H1 (cell line): ENCODE measurements around the gene PPP1CA. TPM values are rescaled to one million over a fixed set of nuclear protein-coding genes. Genes with fewer than 3 reads are reported as not detected.
A peak's percentile ranks its signal among the peaks of the same experiment; 100 is the strongest.

Experiments used
- CTCF ChIA-PET: fragments of 300-600 bp; sonication (Branson Sonifier 250); formaldehyde crosslinking; loops from one replicate; lab custom pipeline; 2021; ENCODE audit not compliant: partially characterized antibody; lab: Charles Lee
- POLR2A ChIA-PET: fragments of 300-600 bp; sonication (Branson Sonifier 250); formaldehyde crosslinking; loops from one replicate; lab custom pipeline; 2021; ENCODE audit warnings: inconsistent platforms; ENCODE audit not compliant: partially characterized antibody; lab: Charles Lee
- DNase-seq, 2 experiments: peaks; one replicate each; pipeline versions ENCODE4 v3.0.0 to v3.0.0-alpha.2; 2010 to 2022; ENCODE audit warnings: low spot score in 2 of 2, low read depth in 1 of 2, mixed read lengths in 1 of 2
- FAIRE-seq: peaks from 2 replicates; lab custom pipeline; 2011; peaks lifted over from hg19 to GRCh38; lab: Jason Lieb, UNC
- H2AFZ ChIP-seq: 2 replicates; pipeline ENCODE4 v1.8.1; 2012; ENCODE audit warnings: low read length, inconsistent platforms
- H2AK5ac ChIP-seq: 2 replicates; pipeline ENCODE4 v1.6.1; 2013; ENCODE audit warnings: low read depth, low read length
- H2BK120ac ChIP-seq: replicated peaks from 2 replicates; pipeline ENCODE3; 2013; ENCODE audit warnings: low read depth, low read length, inconsistent platforms
- H2BK12ac ChIP-seq: 2 replicates; pipeline ENCODE4 v1.6.1; 2013; ENCODE audit warnings: low read depth, low read length
- H2BK15ac ChIP-seq: 2 replicates; pipeline ENCODE4 v1.6.1; 2013; ENCODE audit warnings: low read length
- H2BK20ac ChIP-seq: 2 replicates; pipeline ENCODE4 v1.6.1; 2013; ENCODE audit warnings: low read length
- H2BK5ac ChIP-seq: 2 replicates; pipeline ENCODE4 v1.6.1; 2013; ENCODE audit warnings: low read depth, low read length
- H3K14ac ChIP-seq: 2 replicates; pipeline ENCODE4 v1.6.1; 2013; ENCODE audit warnings: inconsistent platforms; ENCODE audit not compliant: insufficient read length
- H3K18ac ChIP-seq: 2 replicates; pipeline ENCODE4 v1.6.1; 2013; ENCODE audit warnings: low read length; ENCODE audit errors: extremely low read depth
- H3K23ac ChIP-seq: 2 replicates; pipeline ENCODE4 v1.6.1; 2013; ENCODE audit warnings: inconsistent platforms; ENCODE audit not compliant: insufficient read length
- H3K23me2 ChIP-seq: 2 replicates; pipeline ENCODE4 v1.6.1; 2013; ENCODE audit warnings: low read depth, low read length
- H3K27ac ChIP-seq: 2 replicates; pipeline ENCODE4 v1.6.1; 2011; ENCODE audit warnings: low read depth, low read length, inconsistent platforms
- H3K27me3 ChIP-seq, 4 experiments: replicated peaks in 1 of 4; 1 replicate in 1 of 4; 2 replicates in 3 of 4; pipeline versions ENCODE4 v1.6.1 to v1.8.1; 2011 to 2013; ENCODE audit warnings: low read length in 3 of 4, mild to moderate bottlenecking in 3 of 4, inconsistent platforms in 2 of 4, mixed read lengths in 2 of 4, moderate library complexity in 1 of 4; ENCODE audit not compliant: control insufficient read depth in 3 of 4, insufficient read depth in 3 of 4; ENCODE audit errors: extremely low read depth in 1 of 4
- H3K36me3 ChIP-seq, 4 experiments: 2 replicates each; pipeline versions ENCODE4 v1.6.1 to v1.8.1; 2011 to 2013; ENCODE audit warnings: mild to moderate bottlenecking in 4 of 4, low read length in 3 of 4, moderate library complexity in 2 of 4, control low read depth in 1 of 4, inconsistent platforms in 1 of 4; ENCODE audit not compliant: insufficient read depth in 4 of 4, control insufficient read depth in 2 of 4
- H3K4ac ChIP-seq: replicated peaks from 2 replicates; pipeline ENCODE3; 2013; ENCODE audit warnings: low read length, low read depth, mixed read lengths, inconsistent platforms; ENCODE audit not compliant: insufficient read length
- H3K4me1 ChIP-seq, 4 experiments: replicated peaks in 1 of 4; 1 replicate in 1 of 4; 2 replicates in 3 of 4; pipeline versions ENCODE4 v1.6.1 to v1.8.1; 2011 to 2013; ENCODE audit warnings: low read length in 3 of 4, inconsistent platforms in 2 of 4, mixed read lengths in 1 of 4; ENCODE audit not compliant: insufficient read depth in 4 of 4, control insufficient read depth in 3 of 4
- H3K4me2 ChIP-seq, 2 experiments: 2 replicates each; pipeline versions ENCODE4 v1.6.1 to v1.8.1; 2011 to 2013; ENCODE audit warnings: low read depth in 2 of 2, low read length in 2 of 2, control low read depth in 1 of 2, inconsistent platforms in 1 of 2, mild to moderate bottlenecking in 1 of 2; ENCODE audit not compliant: insufficient read depth in 1 of 2
- H3K4me3 ChIP-seq, 4 experiments: fragments of 200-600, 300-600 bp in 1 of 4; sonication (generic), shearing (Covaris generic), sonication (Bioruptor Twin) in 1 of 4; 2 replicates each; pipeline versions ENCODE4 v1.5.1 to v1.8.1; 2011 to 2016; ENCODE audit warnings: low read length in 4 of 4, low read depth in 3 of 4, control low read depth in 2 of 4, inconsistent platforms in 2 of 4, mild to moderate bottlenecking in 2 of 4, mixed read lengths in 1 of 4, moderate library complexity in 1 of 4; ENCODE audit not compliant: insufficient read depth in 2 of 4; ENCODE audit errors: extremely low read depth in 1 of 4
- H3K56ac ChIP-seq: replicated peaks from 2 replicates; pipeline ENCODE3; 2013; ENCODE audit warnings: low read depth, mild to moderate bottlenecking, mixed read lengths, low read length, inconsistent platforms; ENCODE audit not compliant: insufficient read length
- H3K79me1 ChIP-seq: 2 replicates; pipeline ENCODE4 v1.6.1; 2013; ENCODE audit warnings: low read depth, low read length, control low read depth
- H3K79me2 ChIP-seq, 2 experiments: 2 replicates each; pipeline versions ENCODE4 v1.6.1 to v1.8.1; 2012 to 2013; ENCODE audit warnings: low read length in 2 of 2, mild to moderate bottlenecking in 2 of 2, inconsistent platforms in 1 of 2; ENCODE audit not compliant: insufficient read depth in 2 of 2, control insufficient read depth in 1 of 2
- H3K9ac ChIP-seq, 4 experiments: replicated peaks in 1 of 4; 1 replicate in 1 of 4; 2 replicates in 3 of 4; pipeline versions ENCODE4 v1.6.1 to v1.8.1; 2011 to 2013; ENCODE audit warnings: low read depth in 3 of 4, low read length in 3 of 4, control low read depth in 2 of 4, mild to moderate bottlenecking in 2 of 4, moderate library complexity in 2 of 4, inconsistent platforms in 1 of 4; ENCODE audit errors: extremely low read depth in 1 of 4
- H3K9me3 ChIP-seq, 2 experiments: 2 replicates each; pipeline versions ENCODE4 v1.6.1 to v1.8.1; 2012 to 2013; ENCODE audit warnings: mild to moderate bottlenecking in 2 of 2, moderate library complexity in 2 of 2, control low read depth in 1 of 2, inconsistent platforms in 1 of 2, low read depth in 1 of 2, low read length in 1 of 2, mixed read lengths in 1 of 2; ENCODE audit not compliant: insufficient read depth in 2 of 2
- H4K20me1 ChIP-seq, 2 experiments: replicated peaks in 1 of 2; 2 replicates each; pipeline versions ENCODE3 to v1.8.1; 2011 to 2013; ENCODE audit warnings: inconsistent platforms in 2 of 2, low read length in 2 of 2, mild to moderate bottlenecking in 1 of 2; ENCODE audit not compliant: insufficient read depth in 2 of 2, control insufficient read depth in 1 of 2
- H4K5ac ChIP-seq: 2 replicates; pipeline ENCODE4 v1.6.1; 2013; ENCODE audit warnings: low read length, low read depth, mixed read lengths, inconsistent platforms; ENCODE audit not compliant: insufficient read length
- H4K8ac ChIP-seq: 2 replicates; pipeline ENCODE4 v1.8.0; 2013; ENCODE audit warnings: mild to moderate bottlenecking, moderate library complexity, low read length, inconsistent platforms; ENCODE audit not compliant: insufficient read depth; ENCODE audit errors: extremely low read depth
- H4K91ac ChIP-seq: replicated peaks from 2 replicates; pipeline ENCODE3; 2013; ENCODE audit warnings: low read length, mixed read lengths, inconsistent platforms; ENCODE audit not compliant: insufficient read length
- POLR2AphosphoS5 ChIP-seq: IDR thresholded peaks from 2 replicates; pipeline ENCODE4 v1.6.1; 2011; ENCODE audit warnings: low read depth, low read length
- YY1 ChIP-seq: IDR thresholded peaks from 2 replicates; pipeline ENCODE4 v1.6.1; 2011; ENCODE audit warnings: low read depth, mild to moderate bottlenecking, low read length
- ZNF274 ChIP-seq: IDR thresholded peaks from 2 replicates; pipeline ENCODE4 v1.7.0; 2012; ENCODE audit warnings: low read length, borderline replicate concordance; ENCODE audit errors: extremely low read depth
- WGBS, 2 experiments: shearing (Covaris generic) in 1 of 2; methylation state at CpG; one replicate each; pipeline versions ENCODE4 v1.1.6 to v1.1.7; 2013 to 2015; ENCODE audit warnings: low lambda C conversion rate in 2 of 2, mixed read lengths in 2 of 2, inconsistent platforms in 1 of 2, low coverage in 1 of 2, missing lambda C conversion rate in 1 of 2; ENCODE audit not compliant: insufficient replicate concordance in 2 of 2, insufficient coverage in 1 of 2, insufficient read length in 1 of 2; ENCODE audit errors: extremely low coverage in 1 of 2, missing lambda C conversion rate in 1 of 2; 5-methylcytosine and 5-hydroxymethylcytosine counted together
- polyA plus RNA-seq, 7 experiments: library from polyadenylated mRNA; depleted of rRNA in 3 of 7; stranded (reverse) in 5 of 7; unstranded in 2 of 7; fragments of >200 nt in 5 of 7; fragments of 200-250 nt in 2 of 7; gene quantifications; 1 replicate in 5 of 7; 2 replicates in 1 of 7; 4 replicates in 1 of 7; pipeline versions ENCODE4 v1.2.1 to v1.2.3, GENCODE V29; 2011 to 2013; ENCODE audit warnings: missing spikeins in 2 of 7, mixed read lengths in 2 of 7
- total RNA-seq: library from RNA; stranded (reverse); fragmentation: NEBNext Ultra II Directional; extraction: Animal tissue kit (Norgen Biotek cat#: 25700); gene quantifications from 2 replicates; pipeline ENCODE4 v1.2.1, GENCODE V29; 2021

Gene PPP1CA
- total and polyA plus RNA-seq, 2 of the 8 experiments (the other 6 are each of a cell fraction or from before 2014, with no cell fraction given), result 198 to 359 TPM

- H2BK12ac ChIP-seq, result 0 out of 2 replicates have a peak overlapping the region, but pooled peaks have one; percentile 27
- H3K36me3 ChIP-seq, result peaks cover 0 to 5% (median under 1%) of the 10 kb centered on the region in 4 experiments; a peak in 4 of 8 replicates
- H4K20me1 ChIP-seq, result peaks cover 0 to 5% of the 10 kb centered on the region in 2 experiments
- peak overlapping the region; percentile 65 to 86 for H3K4me2 ChIP-seq
- DNase-seq (no peak), FAIRE-seq (no peak)
- no peak overlapping the region for H2BK5ac ChIP-seq
- 35% methylated on average over 21 of the region's 31 CpGs; no CpG with 5 or more reads in 1 of the 2 experiments for WGBS, 2 experiments
- no peak overlapping the region; the same call in 1 of the 2 replicates for H2BK15ac ChIP-seq
- H3K14ac ChIP-seq, result no peak overlapping the region
- H3K79me2 ChIP-seq, result no peaks in the 10 kb centered on the region
- no peaks in the 10 kb centered on the region for H3K9me3 ChIP-seq
- H2BK20ac ChIP-seq, result no peak overlapping the region
- no peaks in the 10 kb centered on the region for H3K27me3 ChIP-seq
- H3K23ac ChIP-seq, result no peak overlapping the region
- no peak overlapping the region for H4K5ac ChIP-seq
- peak overlapping the region; percentile 89 for H4K8ac ChIP-seq
- H3K27ac ChIP-seq, result no peak overlapping the region
- no peak overlapping the region for H4K91ac ChIP-seq
- H2AK5ac ChIP-seq, result no peak overlapping the region
- H3K18ac ChIP-seq, result no peak overlapping the region
- H3K9ac ChIP-seq, result peak overlapping the region; percentile 67 to 84 (median 70)
- peak overlapping the region; percentile 63 to 88 (median 69) for H3K4me3 ChIP-seq
- peaks cover 0 to 12% (median 7%) of the 10 kb centered on the region in 4 experiments; a peak in 4 of 7 replicates for H3K4me1 ChIP-seq
- H2BK120ac ChIP-seq, result no peak overlapping the region
- ChIA-PET POLR2A (interaction anchor here (0.7 to 3.3 kb wide), 18 partner anchors 9 to 83 kb away, joined by 3 to 31 read pairs (median 4); partner anchors contain the start of genes POLD4, PPP1CA and TBC1D10C), CTCF (interaction anchor here (1.0 to 34.8 kb wide), 10 partner anchors 9 to 188 kb away, joined by 3 to 1305 read pairs (median 4); partner anchors contain the start of genes AIP, CLCF1, POLD4 and PPP1CA)
- peak overlapping the region; percentile 72 for H3K56ac ChIP-seq
- H3K23me2 ChIP-seq, result peaks cover 13% of the 10 kb centered on the region
- H2AFZ ChIP-seq, result no peak overlapping the region
- H3K79me1 ChIP-seq, result 0 out of 2 replicates have a peak, but pooled peaks cover 2% of the 10 kb centered on the region
- H3K4ac ChIP-seq, result no peak overlapping the region
- TF ChIP-seq ZNF274 (no peak), YY1 (no peak), POLR2AphosphoS5 (no peak)
Observed at GRCh38 chr11:67392183-67392715, 9.4 kb downstream of the PPP1CA start.
